Measurements from ENCODE around the gene IGFBP6.

DNA sequence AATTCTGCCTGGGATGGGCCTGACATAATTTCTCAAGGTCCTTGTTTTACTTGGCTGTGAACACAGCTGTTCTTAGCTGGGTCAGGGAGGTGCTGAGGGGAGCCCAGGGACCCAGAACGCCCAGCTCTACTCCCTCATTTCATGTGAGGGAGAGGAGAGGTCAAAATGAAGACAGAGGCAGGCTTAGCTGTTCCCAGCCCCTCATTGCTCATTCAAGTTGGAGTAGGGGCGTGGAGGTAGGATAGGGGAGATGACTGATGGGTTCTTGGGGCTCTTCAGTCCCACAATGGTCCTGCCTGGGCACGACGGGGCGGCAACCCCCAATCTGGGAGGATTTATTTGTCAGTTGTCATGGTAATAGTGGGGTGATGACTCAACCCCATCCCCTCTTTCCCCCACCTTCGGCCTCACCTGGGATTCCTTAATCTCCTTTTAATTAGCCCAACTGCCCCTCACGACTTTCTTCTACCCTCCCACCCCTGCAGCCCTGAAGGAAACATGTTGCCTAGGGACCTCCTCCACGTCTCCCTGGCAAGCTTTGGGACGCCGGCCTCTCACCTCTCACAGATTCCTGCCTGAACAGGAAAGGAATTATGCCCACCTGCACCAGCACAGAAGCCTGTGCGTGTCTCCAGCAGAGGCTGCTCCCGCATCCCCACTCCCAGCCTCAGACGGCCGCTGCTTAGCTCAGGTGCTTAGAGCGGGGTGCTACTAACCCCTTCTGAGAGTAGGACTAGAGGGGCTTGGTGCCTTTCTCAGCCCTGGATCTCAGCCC lies 28.5 kb upstream of the IGFBP6 start:
- TF ChIP-seq, protein P1, sequence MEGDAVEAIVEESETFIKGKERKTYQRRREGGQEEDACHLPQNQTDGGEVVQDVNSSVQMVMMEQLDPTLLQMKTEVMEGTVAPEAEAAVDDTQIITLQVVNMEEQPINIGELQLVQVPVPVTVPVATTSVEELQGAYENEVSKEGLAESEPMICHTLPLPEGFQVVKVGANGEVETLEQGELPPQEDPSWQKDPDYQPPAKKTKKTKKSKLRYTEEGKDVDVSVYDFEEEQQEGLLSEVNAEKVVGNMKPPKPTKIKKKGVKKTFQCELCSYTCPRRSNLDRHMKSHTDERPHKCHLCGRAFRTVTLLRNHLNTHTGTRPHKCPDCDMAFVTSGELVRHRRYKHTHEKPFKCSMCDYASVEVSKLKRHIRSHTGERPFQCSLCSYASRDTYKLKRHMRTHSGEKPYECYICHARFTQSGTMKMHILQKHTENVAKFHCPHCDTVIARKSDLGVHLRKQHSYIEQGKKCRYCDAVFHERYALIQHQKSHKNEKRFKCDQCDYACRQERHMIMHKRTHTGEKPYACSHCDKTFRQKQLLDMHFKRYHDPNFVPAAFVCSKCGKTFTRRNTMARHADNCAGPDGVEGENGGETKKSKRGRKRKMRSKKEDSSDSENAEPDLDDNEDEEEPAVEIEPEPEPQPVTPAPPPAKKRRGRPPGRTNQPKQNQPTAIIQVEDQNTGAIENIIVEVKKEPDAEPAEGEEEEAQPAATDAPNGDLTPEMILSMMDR (IDR thresholded peaks at IDR 0.05; ENCODE audit: insufficient read depth, low read depth, low read length): no peak
- TF ChIP-seq EZH2 (IDR thresholded peaks at IDR 0.05; ENCODE audit: insufficient read depth, low read length): no peak

All from astrocyte (in vitro differentiated cells and primary cell).